ENCODE results near the gene SAMHD1.
"Not testable (repeated sequence)": the region's sequence is repeated elsewhere in the genome, so short reads cannot be mapped to it uniquely, and the experiment has no call there.

Gene SAMHD1

GRCh38 chr20:36850759-36851158 lies 100.7 kb downstream of the SAMHD1 start:
- DNase-seq: no peak

DNA sequence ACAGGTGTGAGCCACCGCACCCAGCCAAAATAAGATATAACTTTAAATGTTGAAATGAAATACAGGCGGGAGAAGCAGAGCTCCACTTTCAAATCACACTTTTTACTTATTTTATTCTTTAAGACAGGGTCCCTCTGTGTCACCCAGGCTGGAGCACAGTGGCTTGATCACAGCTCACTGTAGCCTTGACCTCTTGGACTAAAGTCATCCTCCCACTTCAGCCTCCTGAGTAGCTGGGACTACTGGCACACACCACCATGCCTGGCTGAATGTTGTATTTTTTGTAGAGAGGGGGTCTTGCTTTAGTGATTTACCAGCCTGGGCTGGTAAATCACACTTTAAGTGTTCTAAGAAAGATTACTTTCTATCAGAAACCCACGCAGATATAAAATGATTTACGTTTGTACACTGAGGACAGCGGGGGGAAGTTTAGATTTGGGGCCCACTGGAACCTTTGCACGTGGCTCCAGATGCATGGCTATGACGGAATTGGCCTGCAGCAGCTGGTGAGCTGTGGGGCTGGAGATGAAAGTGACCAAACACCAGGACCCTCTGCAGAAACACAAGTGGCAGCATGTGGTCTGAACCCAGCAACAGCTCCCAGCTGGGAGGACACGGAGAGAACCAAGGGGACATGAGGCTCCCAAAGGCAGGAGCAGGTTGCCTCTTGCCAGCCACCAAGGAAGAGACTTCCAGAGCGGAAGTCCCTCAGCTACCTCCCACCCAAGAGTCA lies 102.0 kb downstream of the SAMHD1 start:
- DNase-seq: no peak

- DNase-seq: no peak
Measured at GRCh38 chr20:36848677-36849076, 102.8 kb downstream of the SAMHD1 start.

GRCh38 chr20:36848078-36848660 lies 103.3 kb downstream of the SAMHD1 start:
- no peak for DNase-seq

DNA sequence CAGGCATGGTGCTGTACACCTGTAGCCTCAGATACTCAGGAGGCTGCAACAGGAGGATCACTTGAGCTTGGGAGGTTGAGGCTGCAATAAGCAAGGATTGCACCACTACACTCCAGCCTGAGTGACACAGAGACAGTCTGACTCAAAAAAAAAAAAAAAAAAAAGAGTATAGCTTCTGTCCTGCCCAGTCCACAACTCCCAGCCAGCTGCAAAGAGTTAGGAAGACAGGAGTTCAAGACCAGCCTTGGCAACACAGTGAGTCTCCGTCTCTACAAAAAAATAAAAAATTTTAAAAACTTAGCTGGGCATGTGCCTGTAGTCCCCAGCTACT lies 103.8 kb downstream of the SAMHD1 start:
- no peak for DNase-seq

DNA sequence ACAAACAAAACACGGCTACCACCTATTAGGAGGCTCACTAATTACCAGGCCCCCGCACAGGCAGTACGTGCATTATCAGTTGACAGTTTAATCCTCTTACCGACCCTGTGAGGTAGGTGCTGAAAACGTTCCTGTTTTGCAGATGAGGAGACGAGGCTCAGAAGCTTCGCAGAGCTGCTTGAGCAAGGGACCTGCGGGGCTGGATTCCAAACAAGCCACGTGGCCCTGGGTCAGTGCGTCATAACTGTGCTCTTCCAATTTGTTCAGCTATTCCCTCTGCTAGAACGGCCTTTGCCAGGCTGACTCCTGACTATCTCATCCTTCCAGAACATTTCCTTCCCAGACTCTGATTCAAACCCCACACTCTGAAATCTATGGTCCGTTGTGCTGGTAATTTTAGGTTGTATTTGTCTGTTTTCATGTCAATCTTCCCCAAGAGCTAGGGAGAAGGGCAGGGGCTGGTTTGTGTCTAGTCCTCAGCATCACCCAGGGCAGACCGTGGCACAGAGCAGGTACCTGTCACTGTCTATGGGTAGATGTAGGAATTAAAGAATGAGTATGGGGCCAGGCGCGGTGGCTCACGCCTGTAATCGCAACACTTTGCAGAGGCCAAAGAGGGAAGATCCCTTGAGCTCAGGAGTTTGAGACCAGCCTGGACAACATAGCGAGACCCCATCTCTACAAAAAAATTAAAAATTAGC lies 104.3 kb downstream of the SAMHD1 start:
- DNase-seq: no peak

GRCh38 chr20:36845288-36845971 lies 106.1 kb downstream of the SAMHD1 start:
- no peak for DNase-seq

- DNase-seq: not testable (repeated sequence)
Measured at GRCh38 chr20:36841030-36841429, 110.5 kb downstream of the SAMHD1 start.
